HCT116 (cell line): Measurements from ENCODE around the gene GALK2. TPM values are rescaled to one million over a fixed set of nuclear protein-coding genes. Genes with fewer than 3 reads are reported as not detected.

Experiments used
- ATAC-seq: fragments of 200-7000 bp; cut with Tn5 transposase; 2 replicates; pipeline ENCODE4 v1.9.1; 2020; ENCODE audit warnings: mild to moderate bottlenecking, moderate library complexity
- BruUV-seq: library from RNA; stranded (reverse); fragments of 400-500 nt; replicated peaks from 2 replicates; lab custom pipeline; 2021; lab: Mats Ljungman, UMichigan
- CTCF ChIA-PET: fragments of 300-600 bp; sonication (Branson Sonifier 250); formaldehyde crosslinking; loops from one replicate; lab custom pipeline; 2021; ENCODE audit warnings: antibody characterized with exemption; lab: Charles Lee
- POLR2A ChIA-PET: fragments of 300-600, 350-600 bp; sonication (Branson Sonifier 250); formaldehyde crosslinking; loops from one replicate; lab custom pipeline; 2021; ENCODE audit warnings: antibody characterized with exemption; lab: Charles Lee
- RAD21 ChIA-PET, 2 experiments: fragments of 300-600 bp; sonication (Branson Sonifier 250); formaldehyde crosslinking; loops; one replicate each; lab custom pipeline; 2023; ENCODE audit warnings: low total read pairs in 2 of 2; ENCODE audit not compliant: uncharacterized antibody in 2 of 2, unreplicated experiment in 2 of 2, low non-redundant PET in 1 of 2; lab: Charles Lee
- DNase-seq: peaks from one replicate; pipeline ENCODE4 v3.0.0-alpha.2; 2010; ENCODE audit warnings: low read depth, low spot score
- H2AFZ ChIP-seq: fragments of 200-600 bp; shearing (Covaris generic), sonication (generic); 2 replicates; pipeline ENCODE4 v1.6.1; 2017; ENCODE audit warnings: low read depth, mixed run types, mixed read lengths, antibody characterized with exemption, low read length; ENCODE audit not compliant: poor library complexity, severe bottlenecking
- H3K27ac ChIP-seq: 2 replicates; pipeline ENCODE4 v1.5.1; 2012; ENCODE audit warnings: low read depth, low read length
- H3K27me3 ChIP-seq: fragments of 200-600 bp; sonication (generic); 2 replicates; pipeline ENCODE4 v1.6.1; 2016; ENCODE audit warnings: mixed run types, low read length, mixed read lengths; ENCODE audit not compliant: insufficient read depth
- H3K36me3 ChIP-seq, 2 experiments: fragments of 200-500 bp in 1 of 2; fragments of 200-600 bp in 1 of 2; sonication (Bioruptor generic) in 1 of 2; sonication (generic) in 1 of 2; 2 replicates each; pipeline versions ENCODE4 v1.5.1 to v1.6.1; 2014 to 2016; ENCODE audit warnings: low read length in 2 of 2, inconsistent platforms in 1 of 2, mixed read lengths in 1 of 2, mixed run types in 1 of 2; ENCODE audit not compliant: insufficient read depth in 2 of 2, control insufficient read depth in 1 of 2
- H3K4me1 ChIP-seq, 2 experiments: fragments of 200-600 bp in 1 of 2; sonication (generic) in 1 of 2; 2 replicates each; pipeline versions ENCODE4 v1.5.1 to v1.6.1; 2012 to 2017; ENCODE audit warnings: low read length in 2 of 2, inconsistent platforms in 1 of 2, mild to moderate bottlenecking in 1 of 2, mixed read lengths in 1 of 2, mixed run types in 1 of 2, moderate library complexity in 1 of 2; ENCODE audit not compliant: insufficient read depth in 2 of 2, control insufficient read depth in 1 of 2
- H3K4me2 ChIP-seq: fragments of 200-600 bp; sonication (generic); 2 replicates; pipeline ENCODE4 v1.6.1; 2017; ENCODE audit warnings: mixed run types, low read length, mixed read lengths
- H3K4me3 ChIP-seq, 2 experiments: fragments of 200-600 bp in 1 of 2; sonication (generic) in 1 of 2; replicated peaks in 1 of 2; 2 replicates each; pipeline ENCODE4 v1.5.1; 2011 to 2016; ENCODE audit warnings: low read length in 2 of 2, control low read depth in 1 of 2, low read depth in 1 of 2, mild to moderate bottlenecking in 1 of 2, mixed read lengths in 1 of 2, mixed run types in 1 of 2
- H3K79me2 ChIP-seq: fragments of 200-600 bp; sonication (generic); 2 replicates; pipeline ENCODE4 v1.6.1; 2017; ENCODE audit warnings: mild to moderate bottlenecking, mixed run types, low read length, moderate library complexity, mixed read lengths; ENCODE audit not compliant: insufficient read depth
- H3K9ac ChIP-seq: fragments of 200-600 bp; sonication (generic); 2 replicates; pipeline ENCODE4 v1.6.1; 2016; ENCODE audit warnings: low read length, mixed read lengths
- H3K9me2 ChIP-seq: fragments of 200-600 bp; sonication (generic), shearing (Covaris generic); 2 replicates; pipeline ENCODE4 v1.6.1; 2017; ENCODE audit warnings: mixed run types, mild to moderate bottlenecking, moderate library complexity; ENCODE audit not compliant: insufficient read depth
- H3K9me3 ChIP-seq, 2 experiments: fragments of 200-500 bp in 1 of 2; fragments of 200-600 bp in 1 of 2; sonication (Bioruptor generic) in 1 of 2; sonication (generic) in 1 of 2; 2 replicates each; pipeline ENCODE4 v1.6.1; 2014 to 2017; ENCODE audit warnings: low read length in 2 of 2, mixed read lengths in 2 of 2, inconsistent platforms in 1 of 2, low read depth in 1 of 2, mild to moderate bottlenecking in 1 of 2, mixed run types in 1 of 2, moderate library complexity in 1 of 2; ENCODE audit not compliant: control insufficient read depth in 1 of 2, insufficient read depth in 1 of 2
- H4K20me1 ChIP-seq: fragments of 200-600 bp; sonication (generic), shearing (Covaris generic); 2 replicates; pipeline ENCODE4 v1.6.1; 2017; ENCODE audit warnings: mixed run types, mild to moderate bottlenecking, moderate library complexity; ENCODE audit not compliant: insufficient read depth
- ATF3 ChIP-seq: IDR thresholded peaks from 2 replicates; pipeline ENCODE4 v1.6.1; 2012
- CBX3 ChIP-seq: IDR thresholded peaks from 2 replicates; pipeline ENCODE4 v1.6.1; 2012; ENCODE audit warnings: low read depth
- EGR1 ChIP-seq: IDR thresholded peaks from 2 replicates; pipeline ENCODE4 v1.6.1; 2012; ENCODE audit warnings: low read depth
- ELF1 ChIP-seq: IDR thresholded peaks from 2 replicates; pipeline ENCODE4 v1.6.1; 2012; ENCODE audit warnings: low read depth, borderline replicate concordance
- JUND ChIP-seq: IDR thresholded peaks from 2 replicates; pipeline ENCODE4 v1.6.1; 2012
- MAX ChIP-seq: IDR thresholded peaks from 2 replicates; pipeline ENCODE4 v1.6.1; 2012
- POLR2A ChIP-seq: IDR thresholded peaks from 2 replicates; pipeline ENCODE4 v1.7.0; 2011; ENCODE audit warnings: borderline replicate concordance; ENCODE audit not compliant: insufficient read depth, insufficient read length; ENCODE audit errors: extremely low read depth
- POLR2AphosphoS5 ChIP-seq: IDR thresholded peaks from 2 replicates; pipeline ENCODE4 v1.6.1; 2011; ENCODE audit warnings: mild to moderate bottlenecking, low read depth, low read length, moderate library complexity
- RAD21 ChIP-seq: IDR thresholded peaks from 2 replicates; pipeline ENCODE4 v1.6.1; 2012; ENCODE audit warnings: low read depth, mild to moderate bottlenecking
- REST ChIP-seq: IDR thresholded peaks from 2 replicates; pipeline ENCODE4 v1.6.1; 2012; ENCODE audit warnings: low read depth
- SP1 ChIP-seq: IDR thresholded peaks from 2 replicates; pipeline ENCODE4 v1.6.1; 2012; ENCODE audit warnings: low read depth
- TCF7L2 ChIP-seq: IDR thresholded peaks from 2 replicates; pipeline ENCODE4 v1.7.0; 2011; ENCODE audit warnings: borderline replicate concordance, inconsistent platforms; ENCODE audit not compliant: insufficient read depth, insufficient read length; ENCODE audit errors: extremely low read depth
- YY1 ChIP-seq: IDR thresholded peaks from 2 replicates; pipeline ENCODE4 v1.6.1; 2011; ENCODE audit warnings: low read length, low read depth, moderate library complexity, mild to moderate bottlenecking; ENCODE audit not compliant: insufficient replicate concordance; ENCODE audit errors: extremely low read depth
- ZBTB33 ChIP-seq: IDR thresholded peaks from 2 replicates; pipeline ENCODE4 v1.6.1; 2011; ENCODE audit warnings: mild to moderate bottlenecking, low read length, moderate library complexity; ENCODE audit not compliant: insufficient replicate concordance; ENCODE audit errors: extremely low read depth
- intact Hi-C: fragments of 100-400 bp; cut with micrococcal nuclease; formaldehyde crosslinking; loops from 2 replicates; pipeline ENCODE4 v1.10.0; 2022
- total RNA-seq: library from RNA; stranded (reverse); gene quantifications from one replicate; pipeline ENCODE4 v1.2.1, GENCODE V29; 2021; ENCODE audit not compliant: unreplicated experiment

Gene GALK2
- total RNA-seq, 1 experiment from 2014 or later: 18.7 TPM

- intact Hi-C loops: loop anchor here (5.0 kb wide), 1 partner anchor 89 kb away; the partner anchor contains the start of gene SECISBP2L
- no peak for ATAC-seq
- Histone ChIP-seq H3K9ac (no peak overlapping the region), H3K9me2 (no peaks in the 10 kb centered on the region)
- TF ChIP-seq SP1: no peak
- TF ChIP-seq, all 23 proteins: peak for 0
- no TSS peak for BruUV-seq
- no peak overlapping the region for H3K4me3 ChIP-seq
- H4K20me1 ChIP-seq: 0 out of 2 replicates have a peak, but pooled peaks cover 5% of the 10 kb centered on the region
- POLR2A ChIA-PET: no interaction called here
- no peaks in the 10 kb centered on the region for H3K27me3 ChIP-seq
- no peak overlapping the region for H2AFZ ChIP-seq
- RAD21 ChIA-PET: no interaction called here
- H3K4me2 ChIP-seq: no peak overlapping the region
- CTCF ChIA-PET: no interaction called here
- H3K36me3 ChIP-seq: peaks cover 40 to 50% of the 10 kb centered on the region in 2 experiments
- H3K4me1 ChIP-seq: no peaks in the 10 kb centered on the region
- no peak for DNase-seq
- no peak overlapping the region for H3K27ac ChIP-seq
- no peaks in the 10 kb centered on the region for H3K9me3 ChIP-seq
- H3K79me2 ChIP-seq: peaks cover 40% of the 10 kb centered on the region
Observed at GRCh38 chr15:49135911-49136310, 34.1 kb upstream of the GALK2 start.

GRCh38 chr15:49137861-49138260 is 32.2 kb upstream of the GALK2 start:
- H4K20me1 ChIP-seq: peaks cover 5% of the 10 kb centered on the region; the same call in 1 of the 2 replicates
- H3K79me2 ChIP-seq: peaks cover 59% of the 10 kb centered on the region
- H3K27me3 ChIP-seq: no peaks in the 10 kb centered on the region
- CTCF ChIA-PET: interaction anchor here (1.7 kb wide), 1 partner anchor 8 kb away, joined by 12 read pairs; no protein-coding TSS in a partner anchor
- POLR2A ChIA-PET: interaction anchor here (1.0 kb wide), 1 partner anchor 12 kb away, joined by 3 read pairs; no protein-coding TSS in a partner anchor
- ATAC-seq (no peak), DNase-seq (no peak)
- H3K4me3 ChIP-seq: no peak overlapping the region
- no peak overlapping the region for H3K4me2 ChIP-seq
- H3K9me3 ChIP-seq: no peaks in the 10 kb centered on the region
- H3K9ac ChIP-seq: no peak overlapping the region
- H3K27ac ChIP-seq: no peak overlapping the region
- no TSS peak for BruUV-seq
- RAD21 ChIA-PET: no interaction called here
- intact Hi-C loops: loop anchor here (5.0 kb wide), 1 partner anchor 91 kb away; the partner anchor contains the start of gene SECISBP2L
- H3K9me2 ChIP-seq: no peaks in the 10 kb centered on the region
- H3K36me3 ChIP-seq: peaks cover 51 to 61% of the 10 kb centered on the region in 2 experiments
- H2AFZ ChIP-seq: no peak overlapping the region
- H3K4me1 ChIP-seq: no peaks in the 10 kb centered on the region
- no peak for TF ChIP-seq YY1
- no peak for TF ChIP-seq POLR2AphosphoS5
- TF ChIP-seq REST: no peak
- no peak for TF ChIP-seq ATF3
- TF ChIP-seq MAX: no peak
- TF ChIP-seq ZBTB33: no peak
- no peak for TF ChIP-seq JUND
- no peak for TF ChIP-seq TCF7L2
- no peak for TF ChIP-seq RAD21
- TF ChIP-seq EGR1: no peak
- TF ChIP-seq POLR2A: no peak
- no peak for TF ChIP-seq SP1
- no peak for TF ChIP-seq CBX3
- no peak for TF ChIP-seq ELF1
